ENCODE results near the gene SLC16A6.
"Not testable (repeated sequence)": the region's sequence is repeated elsewhere in the genome, so short reads cannot be mapped to it uniquely, and the experiment has no call there.

SLC16A6 gene

GRCh38 chr17:68309066-68309670 is 18.2 kb upstream of the SLC16A6 start:
- not testable (repeated sequence) for DNase-seq

GRCh38 chr17:68308486-68308885 is 17.6 kb upstream of the SLC16A6 start:
- not testable (repeated sequence) for DNase-seq

DNA sequence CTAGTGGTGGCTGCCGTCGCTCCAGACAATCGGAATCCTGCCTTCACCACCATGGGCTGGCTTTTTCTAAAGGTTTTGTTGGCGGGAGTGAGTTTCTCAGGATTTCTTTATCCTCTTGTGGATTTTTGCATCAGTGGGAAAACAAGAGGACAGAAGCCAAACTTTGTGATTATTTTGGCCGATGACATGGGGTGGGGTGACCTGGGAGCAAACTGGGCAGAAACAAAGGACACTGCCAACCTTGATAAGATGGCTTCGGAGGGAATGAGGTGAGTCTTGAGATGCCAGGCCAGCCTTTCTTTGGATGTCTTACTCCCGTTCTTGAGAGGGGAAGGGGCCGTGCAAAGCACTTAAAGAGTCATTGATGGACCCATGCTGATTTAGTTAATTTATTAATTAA is 16.5 kb upstream of the SLC16A6 start:
- DNase-seq = no peak

GRCh38 chr17:68306819-68307218 is 15.9 kb upstream of the SLC16A6 start:
- no peak for DNase-seq

GRCh38 chr17:68305142-68305541 is 14.2 kb upstream of the SLC16A6 start:
- no peak for DNase-seq

GRCh38 chr17:68304706-68305105 is 13.8 kb upstream of the SLC16A6 start:
- no peak for DNase-seq

DNA sequence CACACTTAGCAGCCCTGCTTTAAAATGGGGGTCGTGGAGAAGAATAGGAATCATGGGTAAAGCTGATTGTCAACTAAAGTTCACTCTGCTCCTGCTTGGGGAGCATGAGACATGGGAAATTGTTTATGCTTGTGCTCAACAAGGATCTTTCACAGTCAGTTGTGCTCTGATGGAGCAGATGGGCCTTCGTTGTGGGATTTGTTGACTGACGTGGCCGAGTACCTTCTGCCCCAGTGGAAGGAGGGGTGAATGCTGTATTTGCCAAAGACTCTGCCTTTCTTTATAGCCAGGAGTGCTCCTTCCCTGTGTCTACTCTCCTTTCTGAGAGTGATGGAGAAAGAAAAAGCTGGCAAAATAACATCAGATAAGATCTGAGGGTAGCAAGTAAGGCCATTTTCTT is 11.7 kb upstream of the SLC16A6 start:
- DNase-seq = no peak

GRCh38 chr17:68302066-68302564 is 11.2 kb upstream of the SLC16A6 start:
- DNase-seq = no peak

GRCh38 chr17:68301438-68301959 is 10.6 kb upstream of the SLC16A6 start:
- DNase-seq = no peak

- DNase-seq = no peak
These were observed 8.9 kb upstream of the SLC16A6 start for GRCh38 chr17:68299817-68300216.

GRCh38 chr17:68298601-68299000 is 7.7 kb upstream of the SLC16A6 start:
- no peak for DNase-seq

GRCh38 chr17:68297195-68297594 is 6.3 kb upstream of the SLC16A6 start:
- no peak for DNase-seq

- DNase-seq = no peak
These were observed 5.6 kb upstream of the SLC16A6 start for GRCh38 chr17:68296217-68297191.

GRCh38 chr17:68295086-68295485 is 4.2 kb upstream of the SLC16A6 start:
- DNase-seq = no peak

- DNase-seq = no peak
These were observed 3.7 kb upstream of the SLC16A6 start for GRCh38 chr17:68294617-68295016.

DNA sequence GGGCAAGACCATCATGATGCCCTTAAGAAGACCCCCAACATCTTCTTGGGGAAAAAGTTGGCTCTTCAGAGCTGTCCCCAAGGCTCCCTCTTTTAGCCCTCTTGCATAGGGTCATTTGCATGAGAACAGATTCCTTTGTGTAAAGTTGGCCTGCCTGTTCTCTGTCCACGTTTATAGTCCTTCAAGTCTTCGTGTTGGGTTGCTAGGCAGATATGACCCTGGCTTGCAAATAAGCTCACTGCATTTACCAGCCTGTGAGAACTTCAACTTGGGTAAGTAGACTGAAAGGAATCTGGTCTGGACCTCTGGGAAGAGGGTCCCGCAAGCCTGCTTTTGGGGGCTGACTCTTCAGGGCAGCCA is 3.2 kb upstream of the SLC16A6 start:
- DNase-seq = no peak

DNA sequence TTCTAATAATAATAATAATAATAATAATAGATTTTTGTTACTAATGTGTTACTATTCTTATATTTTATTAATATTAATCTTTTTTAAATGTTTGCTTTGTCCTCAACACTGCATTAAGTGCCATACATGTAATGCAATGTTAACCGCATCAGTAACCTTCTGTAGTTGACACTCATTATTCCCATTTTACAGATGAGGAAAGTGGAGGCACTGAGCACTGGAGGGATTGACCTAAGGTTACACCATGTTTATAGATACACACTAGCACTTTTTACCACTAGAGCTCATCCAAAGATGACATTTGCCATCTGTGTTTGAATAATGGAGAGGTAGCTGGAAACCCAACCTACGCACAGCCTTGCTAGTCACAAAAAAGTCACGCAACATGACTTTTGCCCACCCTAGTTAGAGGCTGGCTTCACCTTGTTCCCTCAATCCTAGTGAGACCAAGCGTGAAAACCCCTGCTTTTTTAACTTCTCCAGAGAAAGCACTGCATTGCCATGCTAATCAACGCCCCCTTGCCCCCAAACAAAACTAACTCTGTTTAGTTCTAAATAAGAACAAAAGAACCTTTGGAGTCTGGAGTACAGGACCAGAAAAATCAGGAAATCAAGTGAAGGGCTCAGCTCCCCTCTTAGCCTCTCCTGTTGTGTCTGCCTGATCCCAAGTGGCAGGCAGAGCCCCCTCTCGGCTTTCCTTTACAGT is 2.7 kb upstream of the SLC16A6 start:
- DNase-seq = no peak

GRCh38 chr17:68292689-68293040 is 1.7 kb upstream of the SLC16A6 start:
- no peak for DNase-seq

DNA sequence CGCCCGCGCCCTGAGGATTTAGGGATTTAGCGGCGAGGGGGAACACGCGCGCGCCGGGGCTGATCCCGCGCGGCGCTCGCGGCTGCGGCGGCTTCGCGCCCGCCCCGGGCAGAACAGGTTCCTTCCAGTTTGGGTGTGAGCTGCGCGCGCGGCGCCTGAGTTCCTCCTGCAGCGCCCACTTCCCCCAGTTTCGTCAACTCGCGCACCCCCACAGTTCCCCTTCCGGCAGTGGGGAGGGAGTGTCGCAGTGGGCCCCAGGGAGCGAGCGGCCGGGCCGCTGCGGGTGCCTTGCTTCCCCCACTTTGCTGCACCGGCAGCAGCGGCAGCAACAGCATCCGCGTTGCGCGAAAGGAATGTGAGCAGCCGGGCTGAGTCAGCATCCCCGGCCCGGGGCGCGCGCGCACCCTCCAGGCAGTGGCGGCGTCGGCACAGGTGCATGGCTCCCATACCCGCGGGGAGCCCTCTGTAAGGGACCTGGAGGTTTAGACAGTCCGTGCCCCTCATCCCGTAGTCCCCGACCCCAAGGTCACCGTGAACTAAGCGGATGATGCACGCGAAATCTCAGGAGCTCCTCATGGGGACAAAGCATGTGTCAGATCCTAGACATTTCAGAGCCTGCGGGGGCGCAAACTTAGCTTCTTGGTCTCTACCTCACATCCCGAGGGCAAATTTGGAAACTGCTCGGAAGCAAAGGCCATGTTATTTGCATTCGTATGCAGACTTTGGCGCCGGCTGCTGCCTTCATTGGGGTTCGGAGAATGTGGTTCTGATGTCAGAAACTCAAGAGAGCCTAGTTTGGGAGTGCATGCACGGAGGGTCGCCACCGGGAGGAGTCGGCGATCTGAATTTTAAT is 1.1 kb upstream of the SLC16A6 start:
- peak; percentile 60 for DNase-seq

DNA sequence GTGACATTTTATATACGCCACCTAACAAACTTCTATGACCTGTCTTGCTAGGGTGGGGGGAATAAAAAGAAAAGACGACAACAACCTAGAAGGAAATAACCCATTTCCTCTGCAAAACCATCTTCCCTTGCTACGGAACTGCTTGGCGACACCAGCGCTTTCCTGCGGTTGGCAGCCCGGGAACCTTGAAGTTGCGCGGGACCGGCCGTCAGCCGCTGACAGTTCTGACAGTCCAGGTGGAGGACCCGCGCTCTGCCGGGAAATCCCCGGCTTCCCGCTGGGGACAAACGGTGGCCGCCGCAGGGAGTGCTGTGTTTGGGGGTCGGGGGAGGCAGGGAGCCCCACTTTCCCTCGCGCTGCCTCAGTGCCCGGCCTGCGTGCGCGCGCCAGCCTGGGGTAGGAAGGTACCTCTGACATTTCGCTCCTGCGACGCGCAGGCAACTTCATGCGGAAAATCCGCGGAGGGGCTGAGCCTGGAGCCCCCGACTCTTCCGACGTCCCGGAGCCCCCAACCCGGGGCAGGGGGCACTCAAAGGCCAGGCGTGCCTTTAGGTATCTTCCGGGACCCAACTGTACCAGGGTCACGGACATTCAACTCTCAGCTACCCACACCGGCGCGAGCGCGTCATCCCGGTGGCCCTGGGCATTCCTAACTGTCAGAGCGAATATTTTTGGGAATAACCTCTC is 516 bp downstream of the SLC16A6 start:
- peak; percentile 36 for DNase-seq

DNA sequence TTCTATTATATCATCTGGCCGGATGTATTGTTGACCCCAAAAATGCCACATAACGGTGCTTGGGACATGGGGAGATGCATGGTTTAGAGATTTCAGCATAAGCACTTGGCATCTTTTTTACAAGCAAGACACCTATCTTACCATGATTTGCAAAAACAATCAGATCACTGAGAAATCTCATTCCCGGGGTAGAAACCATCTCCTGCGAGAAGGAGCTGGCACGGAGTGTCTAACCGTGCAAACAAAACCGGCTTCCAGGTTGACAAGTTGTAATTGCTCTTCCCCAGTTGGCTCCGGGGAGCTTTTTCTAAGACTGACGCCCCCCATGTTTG is 1.0 kb downstream of the SLC16A6 start:
- DNase-seq = no peak

- no peak for DNase-seq
These were observed 1.5 kb downstream of the SLC16A6 start for GRCh38 chr17:68289473-68289872.
